GM19193 (cell line): ENCODE measurements around the gene CNOT6.

Source experiments
- POLR2A ChIP-seq: IDR thresholded peaks from 4 replicates; pipeline ENCODE4 v1.6.1; 2011; ENCODE audit not compliant: insufficient read depth, insufficient read length; ENCODE audit errors: extremely low read depth

Gene CNOT6

DNA sequence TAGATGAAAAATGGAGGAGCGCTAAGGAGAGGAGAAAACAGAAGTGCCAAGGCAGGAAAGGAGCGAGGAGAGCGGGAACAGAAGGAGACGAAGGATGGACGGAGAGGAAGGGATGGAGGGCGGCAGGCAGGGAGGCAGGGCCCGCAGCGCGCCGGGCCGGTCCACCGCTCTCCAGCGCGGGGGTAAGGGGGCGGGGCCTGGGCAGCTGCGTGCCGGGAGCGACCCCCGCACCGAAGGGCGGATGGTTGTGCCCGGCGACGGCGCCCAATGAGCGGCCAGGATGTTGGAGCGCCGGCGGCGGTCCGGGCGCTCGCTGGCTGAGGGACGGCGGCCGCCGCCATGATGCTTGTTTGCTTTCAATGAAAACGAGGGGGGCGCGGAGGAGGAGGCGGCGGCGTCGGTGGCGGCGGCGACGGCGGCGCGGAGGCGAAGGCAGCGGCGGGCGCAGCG, at the start of gene CNOT6:
Gene CNOT6 (plus strand): TSS at position 320 of the 450 bp plus-strand sequence. CDS start 34,898 bp downstream, outside the sequence.
- TF ChIP-seq POLR2A: peak; percentile 70

DNA sequence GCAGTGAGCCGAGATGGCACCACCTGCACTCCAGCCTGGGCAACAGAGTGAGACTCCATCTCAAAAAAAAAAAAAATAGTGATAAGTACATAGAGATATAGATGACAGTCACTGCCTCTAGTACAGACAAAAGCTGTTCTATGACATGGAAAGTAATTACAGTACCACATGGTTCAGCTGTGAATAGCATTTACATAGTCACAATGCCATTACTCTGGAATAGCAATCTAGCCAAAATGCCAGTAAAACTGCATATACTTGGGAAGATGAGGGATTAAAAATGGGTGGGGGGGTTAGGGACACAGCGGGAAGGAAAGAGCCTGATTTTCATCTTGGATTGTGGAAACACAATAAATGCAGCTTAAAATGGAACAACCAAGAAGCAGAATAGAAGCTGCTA, 39.4 kb upstream of the CNOT6 start:
- no peak for TF ChIP-seq POLR2A

DNA sequence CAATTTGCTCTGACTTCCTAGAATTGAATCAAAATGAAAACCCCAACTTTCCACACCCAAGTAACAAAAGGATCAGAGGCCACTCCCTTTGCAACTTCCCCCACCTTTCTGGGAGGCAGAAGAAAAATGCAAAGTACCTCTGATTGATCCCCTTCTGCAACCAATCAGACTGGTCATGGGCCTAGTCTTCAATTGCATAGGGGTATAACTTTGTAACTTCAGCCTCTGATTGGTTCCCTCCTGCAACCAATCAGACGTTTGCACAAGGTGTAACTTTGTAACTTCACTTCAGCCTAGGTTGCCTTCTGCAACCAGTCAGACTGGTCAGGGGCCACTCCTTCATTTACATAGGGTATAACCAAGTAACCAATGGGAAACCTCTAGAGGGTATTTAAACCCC, 38.3 kb upstream of the CNOT6 start:
- TF ChIP-seq POLR2A: no peak

DNA sequence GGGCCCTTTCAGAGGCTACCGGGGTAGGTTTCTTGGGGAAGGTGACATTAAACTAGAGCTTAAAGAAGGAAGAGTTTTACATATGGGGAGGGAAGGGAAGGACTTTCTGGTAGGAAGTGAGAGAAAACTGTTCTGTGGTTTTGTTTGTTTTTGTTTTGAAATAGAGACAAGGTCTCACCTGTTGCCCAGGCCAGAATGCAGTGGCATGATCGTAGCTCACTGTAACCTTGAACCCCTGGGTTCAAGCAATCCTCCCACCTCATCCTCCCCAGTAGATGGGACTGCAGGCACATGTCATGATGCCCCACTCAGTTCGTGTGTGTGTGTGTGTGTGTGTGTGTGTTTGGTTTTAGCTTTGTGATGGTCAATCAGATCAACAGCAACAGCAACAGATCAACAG, 37.4 kb upstream of the CNOT6 start:
- TF ChIP-seq POLR2A: no peak

DNA sequence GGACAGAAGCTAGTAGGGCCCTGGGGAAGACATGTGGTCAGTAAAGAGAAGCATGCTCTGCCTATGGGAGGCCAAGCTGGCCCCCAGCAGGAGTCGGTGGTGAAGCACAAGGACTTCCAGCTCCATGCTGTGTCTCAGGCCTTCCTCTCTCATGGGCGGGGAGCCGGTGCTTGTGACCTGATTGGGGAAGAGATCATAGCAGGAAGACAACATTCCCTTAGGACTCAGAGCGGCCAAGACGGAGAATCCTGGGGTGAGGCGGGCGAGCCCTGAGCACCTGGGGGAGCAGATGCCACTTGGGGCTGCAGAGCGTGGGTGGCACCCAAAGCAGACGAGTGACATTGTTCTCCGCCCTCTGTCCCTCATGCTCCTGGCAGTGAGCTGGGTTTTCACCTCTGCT, 33.3 kb upstream of the CNOT6 start:
- no peak for TF ChIP-seq POLR2A

DNA sequence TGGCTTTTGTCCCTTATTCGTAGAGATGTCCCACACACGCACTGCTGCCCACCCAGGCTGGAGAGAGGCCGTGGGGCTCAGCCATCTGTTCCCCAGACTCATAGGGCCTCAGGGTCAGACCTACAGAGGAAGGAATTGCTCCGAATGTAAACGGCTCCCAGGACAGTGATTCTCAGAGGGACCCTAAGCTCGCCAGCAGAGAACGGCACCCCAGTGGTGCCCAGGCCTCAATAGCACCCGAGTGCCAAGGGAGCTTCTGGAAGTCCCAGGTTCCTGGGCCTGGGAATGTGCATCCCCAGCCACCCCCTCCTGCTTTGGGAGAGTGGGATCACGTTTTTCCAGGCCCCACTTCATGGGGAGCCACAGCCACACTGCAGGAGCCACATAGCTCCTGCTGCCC, 32.9 kb upstream of the CNOT6 start:
- no peak for TF ChIP-seq POLR2A

DNA sequence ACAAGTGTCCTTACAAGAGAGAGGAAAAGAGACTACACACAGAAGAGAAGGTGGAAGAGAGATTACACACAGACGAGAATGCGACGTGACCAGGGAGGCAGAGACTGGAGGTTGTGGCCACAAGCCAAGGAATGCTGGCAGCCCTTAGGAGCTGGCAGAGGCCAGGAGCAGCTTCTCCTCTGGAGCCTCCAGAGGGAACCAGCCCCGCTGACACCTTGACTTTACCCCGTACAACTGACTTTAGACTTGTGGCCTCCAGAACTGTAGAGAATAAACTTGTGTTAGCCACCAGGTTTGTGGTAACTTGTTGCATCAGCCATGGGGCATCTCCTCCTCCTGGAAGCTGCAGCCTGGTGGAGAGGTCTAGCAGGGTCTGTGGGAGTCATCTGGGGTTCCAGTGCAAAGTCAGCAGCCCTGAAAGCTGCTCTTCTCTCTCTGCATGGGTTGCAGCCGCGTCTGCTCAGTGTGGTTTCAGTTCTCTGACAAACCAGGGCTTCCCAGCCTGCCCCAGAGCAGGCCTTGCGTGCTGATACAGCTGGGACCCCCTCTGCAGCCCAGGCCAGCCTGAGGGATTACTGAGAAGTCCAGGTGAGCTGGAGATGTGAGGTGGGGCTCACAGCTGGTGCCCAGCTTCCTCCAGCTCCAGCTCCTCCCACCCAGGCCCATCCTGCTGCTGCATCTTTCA, 30.8 kb upstream of the CNOT6 start:
- no peak for TF ChIP-seq POLR2A

DNA sequence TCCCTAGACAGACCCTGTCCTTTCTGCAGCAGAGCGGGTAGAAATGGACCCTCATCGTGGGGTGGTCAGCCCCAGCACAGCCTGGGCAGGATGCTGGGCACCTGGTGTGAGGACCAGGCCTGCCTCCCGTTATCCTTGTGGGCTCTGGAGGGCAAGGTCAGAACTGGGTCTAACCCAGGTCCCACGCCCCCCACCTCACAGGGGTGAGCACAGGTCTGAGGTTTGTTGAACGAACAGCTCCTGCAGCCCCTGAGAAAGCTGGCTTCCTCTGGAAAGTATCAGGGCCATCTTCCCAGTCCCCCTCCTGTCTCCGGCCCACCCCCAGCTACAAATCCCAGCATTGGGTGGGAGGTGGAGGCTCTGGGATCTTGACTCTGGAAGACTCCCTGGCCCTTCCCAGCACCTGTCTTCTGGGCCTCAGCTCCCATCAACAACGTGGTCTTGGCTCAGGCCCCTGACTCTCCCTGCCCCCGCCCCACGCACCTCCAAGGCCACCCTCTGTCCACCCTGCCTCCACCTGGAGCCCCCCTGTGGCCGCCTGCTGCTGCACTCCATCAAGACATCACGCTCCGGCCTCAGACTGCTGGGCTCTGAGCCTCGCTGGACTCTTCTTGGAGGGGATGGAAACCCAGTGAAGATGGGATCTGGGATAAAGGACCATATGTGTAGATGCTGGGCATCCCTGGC, 30.1 kb upstream of the CNOT6 start:
- no peak for TF ChIP-seq POLR2A

DNA sequence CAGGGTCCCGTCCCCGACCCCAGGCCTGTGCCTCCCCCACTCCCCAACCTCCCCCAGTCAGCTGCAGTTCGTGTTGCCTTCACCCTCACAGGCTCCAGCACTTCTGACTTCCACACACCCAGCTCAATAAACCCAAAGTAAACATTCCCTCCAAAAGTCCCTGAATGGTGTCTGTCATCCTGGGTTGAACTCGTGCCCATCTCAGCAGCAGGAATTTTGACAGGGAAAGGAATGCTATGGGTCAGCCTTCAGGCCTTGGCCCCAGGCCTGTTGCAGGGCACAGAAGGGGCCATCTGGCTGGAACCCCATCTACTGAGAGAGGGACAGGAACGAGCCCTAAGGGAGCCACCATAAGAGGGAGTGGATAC, 29.6 kb upstream of the CNOT6 start:
- no peak for TF ChIP-seq POLR2A

DNA sequence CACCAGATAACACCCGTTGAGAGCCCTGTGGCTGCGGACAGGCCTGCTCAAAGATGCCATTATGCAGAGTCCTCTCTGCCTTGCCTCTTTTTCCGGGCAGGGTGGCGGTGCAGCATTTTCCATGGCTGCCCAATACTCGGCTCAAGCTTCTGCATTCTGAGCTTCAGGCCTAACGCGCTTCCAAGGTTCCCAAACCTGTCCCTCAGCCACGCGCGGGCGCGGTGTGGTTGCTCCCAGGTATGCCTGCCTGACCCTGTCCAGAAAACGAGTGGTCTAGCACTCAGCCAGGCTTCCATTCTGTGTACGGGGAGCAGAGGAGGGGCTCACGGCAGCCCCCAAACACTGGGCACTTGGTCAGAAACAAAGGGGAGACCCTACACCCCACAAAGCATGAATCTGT, 27.9 kb upstream of the CNOT6 start:
- no peak for TF ChIP-seq POLR2A

DNA sequence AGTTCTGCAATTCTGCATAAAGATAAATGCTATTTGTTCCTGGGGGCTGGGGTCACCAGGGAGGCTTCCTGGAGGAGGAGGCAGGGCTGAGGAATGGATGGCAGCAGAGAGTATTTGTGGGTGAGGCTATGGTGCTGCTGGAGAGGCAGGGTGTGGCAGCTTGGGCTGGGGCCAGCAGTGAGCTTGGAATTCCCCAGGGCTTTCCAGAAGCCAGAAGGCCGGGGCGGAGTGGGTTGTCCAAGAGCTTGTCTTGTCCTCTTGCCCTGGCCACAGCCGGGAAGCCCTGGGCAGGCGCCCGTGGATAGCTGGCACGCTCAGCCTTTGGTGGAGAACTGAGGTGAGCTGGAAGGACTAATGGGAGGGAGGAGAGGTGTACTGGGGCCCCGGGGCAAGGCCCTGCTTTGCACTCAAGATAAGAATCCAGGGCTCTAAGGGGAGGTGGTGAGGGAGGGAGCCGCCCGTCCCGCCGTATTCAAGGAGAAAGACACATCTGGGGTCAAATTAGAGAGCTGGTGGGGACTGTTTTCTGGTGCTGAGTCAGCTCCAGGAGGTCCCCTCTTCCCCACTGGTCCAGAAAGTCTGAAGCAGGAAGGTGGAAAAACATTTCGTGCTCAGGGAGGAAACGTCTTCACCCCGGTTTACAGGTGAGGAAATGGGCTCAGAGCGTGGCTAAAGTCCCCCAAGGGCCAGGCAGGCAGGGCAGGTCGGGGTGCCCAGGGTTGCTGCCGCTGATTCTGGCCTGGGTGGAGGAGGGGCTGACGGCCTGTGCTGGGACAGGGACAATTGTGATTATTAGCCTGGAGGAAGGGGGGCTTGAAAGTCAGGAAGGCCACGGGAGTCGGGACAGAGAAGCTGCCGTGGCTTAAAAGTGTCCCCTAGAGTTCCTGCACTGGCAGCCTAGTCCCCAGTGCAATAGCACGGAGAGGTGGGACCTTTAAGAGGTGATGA, 26.9 kb upstream of the CNOT6 start:
- TF ChIP-seq POLR2A: no peak

DNA sequence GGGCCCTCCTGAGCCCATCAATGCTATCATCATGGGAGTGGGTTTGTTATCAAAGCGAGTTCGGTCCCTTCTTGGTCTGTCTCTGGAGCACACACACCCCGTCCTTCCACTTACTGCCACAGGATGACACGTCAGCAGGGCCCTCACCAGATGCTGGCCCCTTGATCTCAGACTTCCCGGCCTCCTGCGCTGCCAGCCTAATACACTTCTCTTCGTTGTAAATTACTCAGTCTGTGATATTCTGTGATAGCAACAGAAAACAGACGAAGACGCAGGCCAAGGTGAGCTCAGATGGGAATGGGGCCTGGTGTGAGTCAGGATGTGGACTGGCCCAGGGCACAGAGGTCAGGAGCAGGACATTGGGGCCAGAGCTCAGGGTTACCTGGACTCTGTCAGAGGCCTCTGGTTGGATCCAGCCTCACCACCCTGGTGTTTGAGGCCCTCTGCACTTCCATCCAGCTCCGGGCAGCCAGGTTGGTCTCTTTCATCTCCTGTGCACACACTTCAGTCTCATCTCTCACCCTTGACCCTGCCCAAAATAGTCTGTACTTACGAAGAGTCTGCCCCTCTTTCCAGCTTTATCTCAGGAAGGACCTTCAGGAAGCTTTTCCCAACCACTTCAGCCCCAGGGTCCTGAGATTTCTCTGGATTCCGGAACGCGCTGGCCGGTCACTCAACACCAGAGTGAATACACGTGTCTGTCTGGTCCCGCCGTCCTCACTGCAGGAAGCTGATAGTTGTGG, 26.0 kb upstream of the CNOT6 start:
- no peak for TF ChIP-seq POLR2A

DNA sequence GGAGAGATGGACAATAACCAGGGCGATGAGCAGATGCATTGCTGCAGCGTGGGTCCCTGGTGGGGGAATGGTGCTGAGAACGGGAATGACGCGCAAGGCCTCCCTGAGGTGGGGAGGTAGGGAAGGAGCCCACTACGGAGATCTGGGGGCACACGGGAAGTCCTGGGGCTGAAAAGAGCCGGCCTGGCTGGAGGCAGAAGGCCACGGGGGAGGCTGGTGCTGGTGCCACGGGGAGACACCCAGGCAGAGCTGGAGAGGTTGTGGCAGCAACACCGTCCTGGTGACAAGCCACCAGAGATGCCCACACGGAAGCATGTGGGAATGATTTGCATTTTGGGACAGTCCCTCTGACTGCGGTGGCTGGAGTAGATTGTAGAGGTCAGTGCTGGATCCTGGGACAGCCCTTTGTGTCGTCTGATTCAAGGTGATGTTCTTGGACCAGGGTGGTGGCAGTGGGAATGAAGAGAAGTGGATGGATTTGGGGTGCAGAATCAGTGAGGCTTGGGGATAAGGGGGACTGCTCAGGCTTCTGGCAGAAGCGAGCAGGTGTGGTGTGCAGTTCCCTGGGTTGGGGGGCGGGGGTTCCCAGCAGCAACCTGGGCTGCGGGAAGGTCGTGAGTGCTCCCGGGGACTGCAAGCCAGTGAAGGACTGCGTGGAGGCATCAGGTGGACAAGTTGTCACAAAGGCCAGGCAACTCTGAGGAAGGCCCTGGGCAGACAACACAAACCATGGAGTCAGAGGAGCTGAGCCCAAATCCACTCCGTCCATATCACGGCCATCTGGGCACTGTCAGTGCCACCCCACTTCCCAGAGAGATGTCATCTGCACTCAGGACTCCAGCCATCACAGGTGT, 25.2 kb upstream of the CNOT6 start:
- TF ChIP-seq POLR2A: no peak

DNA sequence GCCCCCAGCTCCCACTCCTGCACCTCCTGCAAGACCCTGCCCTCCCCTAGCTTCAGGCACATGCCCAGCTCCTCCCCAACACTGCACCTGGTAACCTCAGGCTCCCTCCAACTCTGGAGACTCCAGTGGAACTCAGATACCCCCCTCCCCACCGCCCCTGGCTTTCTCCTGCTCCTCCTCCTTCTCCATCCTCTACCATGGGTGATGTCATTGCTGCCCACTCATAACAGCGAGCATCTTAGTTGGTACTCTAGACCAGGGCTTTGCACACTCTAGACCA, 24.7 kb upstream of the CNOT6 start:
- TF ChIP-seq POLR2A: no peak

DNA sequence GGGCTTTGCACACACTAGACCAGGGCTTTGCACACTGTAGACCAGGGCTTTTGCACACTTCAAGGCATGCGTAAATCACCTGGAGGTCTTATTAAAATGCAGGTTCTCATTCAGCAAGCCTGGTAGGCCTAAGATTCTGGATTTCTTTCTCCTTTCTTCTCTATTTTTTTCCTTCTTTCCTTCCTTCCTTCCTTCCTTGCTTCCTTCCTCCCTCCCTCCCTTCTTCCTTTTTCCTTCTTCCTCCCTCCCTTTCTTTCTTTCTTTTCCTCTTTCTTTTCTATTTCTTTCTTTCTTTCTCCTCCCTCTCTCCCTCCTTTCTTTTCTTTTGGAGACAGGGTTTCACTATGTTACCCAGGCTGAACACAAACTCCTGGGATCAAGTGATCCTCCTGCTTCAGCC, 24.3 kb upstream of the CNOT6 start:
- TF ChIP-seq POLR2A: no peak

DNA sequence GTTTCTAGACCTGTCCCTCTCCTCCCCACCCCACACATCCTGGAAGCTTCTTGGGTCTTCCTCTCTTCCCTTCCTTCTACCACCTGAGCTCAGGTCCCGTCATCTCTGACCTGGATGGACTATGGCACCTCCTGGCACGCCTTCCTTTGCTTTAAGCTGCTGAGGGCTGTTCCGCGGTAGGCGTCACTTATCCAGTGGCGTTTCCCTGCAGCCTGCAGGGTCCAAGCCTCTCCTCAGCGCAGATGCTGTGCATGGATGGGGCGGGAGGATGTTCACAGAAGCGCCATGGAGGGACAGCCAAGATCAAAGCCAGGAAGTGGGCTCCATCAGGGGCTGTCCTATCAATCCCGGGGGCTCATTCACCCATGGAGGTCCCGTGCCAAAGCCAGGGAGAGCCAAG, 23.8 kb upstream of the CNOT6 start:
- no peak for TF ChIP-seq POLR2A
